Activated T-cell treated with anti-CD3 and anti-CD28 coated beads, Interleukin-2, amount 50 U/mL, for 24 hours (primary cell): ENCODE measurements around the gene CYTH1.

Source experiments
- DNase-seq: peaks from one replicate; pipeline ENCODE4 v3.0.0-alpha.2; 2020
- H3K27ac Mint-ChIP-seq: 2 replicates; pipeline ENCODE4 v1.8.0; 2020; ENCODE audit warnings: mild to moderate bottlenecking, mixed read lengths
- H3K27me3 Mint-ChIP-seq: 2 replicates; pipeline ENCODE4 v1.8.0; 2020; ENCODE audit warnings: mixed read lengths
- H3K36me3 Mint-ChIP-seq: 2 replicates; pipeline ENCODE4 v1.8.0; 2020; ENCODE audit warnings: low read depth, mixed read lengths
- H3K4me1 Mint-ChIP-seq: 2 replicates; pipeline ENCODE4 v1.8.0; 2020; ENCODE audit warnings: low read depth, mixed read lengths
- H3K4me3 Mint-ChIP-seq: 2 replicates; pipeline ENCODE4 v1.8.0; 2020; ENCODE audit warnings: mild to moderate bottlenecking, moderate library complexity, mixed read lengths
- H3K9me3 Mint-ChIP-seq: 2 replicates; pipeline ENCODE4 v1.8.0; 2020; ENCODE audit warnings: mixed read lengths

The CYTH1 gene

DNA sequence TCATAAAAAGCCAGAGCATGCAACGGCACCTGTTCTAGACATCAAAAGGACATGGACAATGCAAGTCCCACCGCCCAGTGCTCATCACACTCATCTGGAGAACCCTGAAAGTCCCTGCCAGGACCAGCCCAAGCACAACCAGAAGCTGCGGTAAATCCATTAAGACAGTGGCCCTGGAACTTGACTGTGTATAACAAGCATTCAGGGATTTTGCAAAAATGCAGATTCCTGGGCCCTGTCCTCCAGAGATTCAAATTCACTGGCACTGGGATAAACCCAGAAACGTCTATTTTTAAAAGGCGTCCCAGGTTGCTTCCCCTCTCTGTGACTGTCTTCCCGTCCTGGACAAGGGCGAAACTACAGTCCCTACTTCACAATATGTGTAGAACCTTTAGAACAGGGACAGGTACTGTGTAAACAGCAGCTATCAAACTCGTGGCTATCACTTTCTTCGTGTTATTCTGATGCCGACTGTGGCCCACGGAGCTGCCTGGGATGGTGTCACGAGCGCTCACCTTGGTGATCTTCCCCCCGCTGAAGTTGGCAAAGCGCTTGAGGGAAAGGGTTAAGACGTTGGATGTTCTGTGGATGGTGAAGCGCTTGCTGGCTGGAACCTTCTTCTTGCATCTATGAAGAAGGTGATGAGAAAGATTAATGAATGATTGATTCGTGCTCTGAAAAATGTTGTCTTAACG, 36.2 kb upstream of the CYTH1 start:
- Mint-ChIP-seq H3K36me3 (peaks cover 99% of the 10 kb centered on the region), H3K4me3 (peak overlapping the region; percentile 26), H3K27me3 (no peaks in the 10 kb centered on the region), H3K27ac (peak overlapping the region; percentile 92), H3K4me1 (peaks cover 76% of the 10 kb centered on the region), H3K9me3 (no peaks in the 10 kb centered on the region)
- DNase-seq = no peak

DNA sequence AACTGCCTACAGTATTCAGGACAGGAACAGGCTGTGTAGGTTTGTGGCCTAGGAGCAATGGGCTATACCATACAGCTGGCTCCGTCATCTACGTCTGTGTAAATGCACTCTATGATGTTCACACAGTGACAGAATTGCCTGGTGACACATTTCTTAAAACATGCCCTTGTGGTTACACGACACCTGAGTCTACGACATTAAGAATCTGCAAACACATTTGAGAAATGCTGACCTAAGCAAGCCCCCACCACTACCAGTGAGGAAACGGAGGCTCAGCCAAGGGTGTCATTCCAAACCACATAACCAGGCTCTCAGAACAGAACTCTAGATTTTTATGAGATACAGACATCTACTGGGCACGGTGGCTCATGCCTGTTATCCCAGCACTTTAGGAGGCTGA, 35.0 kb upstream of the CYTH1 start:
- no peaks in the 10 kb centered on the region for H3K9me3 Mint-ChIP-seq
- peaks cover 73% of the 10 kb centered on the region for H3K4me1 Mint-ChIP-seq
- H3K27ac Mint-ChIP-seq = peak overlapping the region; percentile 92
- H3K4me3 Mint-ChIP-seq = peak overlapping the region; percentile 41
- H3K36me3 Mint-ChIP-seq = peaks cover 99% of the 10 kb centered on the region
- peak; percentile 64 for DNase-seq
- no peaks in the 10 kb centered on the region for H3K27me3 Mint-ChIP-seq

DNA sequence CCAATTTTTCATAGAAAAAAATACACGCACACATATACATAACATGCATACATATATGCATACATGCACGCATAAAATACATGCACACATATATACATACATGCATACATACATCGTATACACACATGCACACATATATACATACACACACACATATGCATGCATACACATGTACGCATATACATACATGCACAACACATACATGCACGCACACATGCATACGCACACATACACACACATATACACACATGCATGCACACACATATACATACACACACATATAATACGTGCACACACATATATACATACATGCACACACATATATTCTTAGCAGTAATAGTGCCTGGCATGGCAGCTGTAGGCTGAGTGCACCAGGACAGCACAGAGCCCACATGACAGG, 33.6 kb upstream of the CYTH1 start:
- peaks cover 64% of the 10 kb centered on the region for H3K4me1 Mint-ChIP-seq
- no peak overlapping the region for H3K4me3 Mint-ChIP-seq
- H3K36me3 Mint-ChIP-seq = peaks cover 99% of the 10 kb centered on the region
- H3K27me3 Mint-ChIP-seq = no peaks in the 10 kb centered on the region
- no peaks in the 10 kb centered on the region for H3K9me3 Mint-ChIP-seq
- peak overlapping the region; percentile 29 for H3K27ac Mint-ChIP-seq
- DNase-seq = no peak

DNA sequence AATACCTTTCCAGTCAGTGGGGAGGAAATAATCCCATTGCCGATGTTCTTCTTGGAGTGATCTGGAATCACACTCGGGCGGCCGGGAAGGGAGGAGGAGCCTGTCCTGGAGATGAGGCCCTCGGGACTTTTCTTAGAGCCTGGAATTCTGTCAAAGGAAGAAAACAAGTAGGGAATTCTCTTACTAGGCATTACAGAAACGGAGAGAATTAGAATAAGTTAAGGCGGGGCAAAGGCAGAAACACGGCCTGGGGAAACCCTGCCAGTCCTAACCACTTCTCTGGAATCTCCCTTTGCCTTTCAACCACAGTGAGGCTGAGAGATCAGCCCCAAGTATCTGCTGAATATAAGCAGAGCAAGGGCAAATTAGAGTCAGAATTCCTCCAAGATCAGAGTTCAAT, 30.8 kb upstream of the CYTH1 start:
- no peak for DNase-seq
- Mint-ChIP-seq H3K9me3 (no peaks in the 10 kb centered on the region), H3K27ac (peak overlapping the region; percentile 76), H3K4me3 (no peak overlapping the region), H3K4me1 (peaks cover 48% of the 10 kb centered on the region), H3K36me3 (peaks cover 99% of the 10 kb centered on the region), H3K27me3 (no peaks in the 10 kb centered on the region)

DNA sequence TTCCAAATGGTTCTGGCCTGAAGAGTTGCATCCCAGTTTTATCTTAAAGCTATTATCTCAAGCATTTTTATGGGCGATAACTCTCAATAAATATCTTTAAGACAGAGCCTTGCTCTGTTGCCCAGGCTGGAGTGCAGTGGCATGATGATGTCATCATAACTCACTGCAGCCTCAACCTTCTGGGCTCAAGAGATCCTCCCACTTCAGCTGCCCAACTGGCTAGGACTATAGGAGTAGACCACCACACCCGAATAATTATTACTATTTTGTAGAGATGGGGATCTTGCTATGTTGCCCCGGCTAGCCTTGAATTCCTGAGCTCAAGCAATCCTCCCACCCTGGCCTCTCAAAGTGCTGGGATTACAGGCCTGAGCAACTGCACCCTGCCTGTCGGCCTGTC, 26.1 kb upstream of the CYTH1 start:
- H3K9me3 Mint-ChIP-seq = no peaks in the 10 kb centered on the region
- H3K36me3 Mint-ChIP-seq = peaks cover 98% of the 10 kb centered on the region
- H3K4me3 Mint-ChIP-seq = no peak overlapping the region
- no peak for DNase-seq
- peak overlapping the region; percentile 97 for H3K27ac Mint-ChIP-seq
- H3K27me3 Mint-ChIP-seq = no peaks in the 10 kb centered on the region
- H3K4me1 Mint-ChIP-seq = peaks cover 62% of the 10 kb centered on the region

DNA sequence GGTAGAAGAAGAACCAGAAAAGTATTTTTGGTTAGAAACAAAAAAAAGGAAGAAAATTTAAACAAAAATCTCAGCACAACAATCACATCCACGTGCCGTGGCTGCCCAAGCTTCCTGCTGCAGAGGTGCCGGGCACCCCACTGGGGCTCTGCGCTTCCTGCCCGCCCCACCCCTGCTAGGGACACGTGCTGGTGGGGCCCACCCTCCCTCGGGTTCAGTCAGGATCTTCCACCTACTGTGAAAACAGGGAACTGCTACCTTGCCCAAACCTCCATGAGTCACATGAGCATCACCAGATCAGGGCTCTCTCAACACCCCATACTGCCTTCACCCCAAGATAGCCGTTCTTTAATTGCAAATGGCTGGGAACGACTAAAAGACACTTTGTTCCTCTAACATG, 24.4 kb upstream of the CYTH1 start:
- Mint-ChIP-seq H3K27ac (peak overlapping the region; percentile 97), H3K9me3 (no peaks in the 10 kb centered on the region), H3K4me1 (peaks cover 69% of the 10 kb centered on the region), H3K4me3 (peak overlapping the region; percentile 44), H3K27me3 (no peaks in the 10 kb centered on the region), H3K36me3 (peaks cover 97% of the 10 kb centered on the region)
- peak; percentile 73 for DNase-seq

- Mint-ChIP-seq H3K27me3 (no peaks in the 10 kb centered on the region), H3K4me3 (peak overlapping the region; percentile 62), H3K27ac (peak overlapping the region; percentile 97), H3K4me1 (peaks cover 72% of the 10 kb centered on the region), H3K36me3 (peaks cover 96% of the 10 kb centered on the region), H3K9me3 (no peaks in the 10 kb centered on the region)
- peak; percentile 82 for DNase-seq
These were observed 23.2 kb upstream of the CYTH1 start for GRCh38 chr17:78805301-78805700.

DNA sequence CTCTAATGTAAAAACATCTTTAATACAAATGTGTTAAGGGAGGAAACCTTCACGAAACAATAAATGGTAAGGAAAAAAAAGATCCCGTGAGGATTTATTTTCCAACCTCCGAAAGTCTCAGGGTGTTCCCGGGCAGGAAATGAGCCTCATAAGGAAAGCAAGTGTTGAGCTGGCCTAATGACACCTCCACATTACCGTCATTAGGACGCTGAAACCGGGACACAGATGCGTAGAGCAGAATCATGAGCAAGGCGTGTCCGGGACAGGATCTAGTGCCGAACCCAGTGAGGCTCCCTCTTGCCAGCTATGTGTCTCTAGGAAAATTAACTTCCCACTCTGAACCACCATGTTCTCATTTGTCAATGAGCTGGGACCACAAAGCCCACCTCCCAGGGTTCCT, 22.7 kb upstream of the CYTH1 start:
- H3K36me3 Mint-ChIP-seq = peaks cover 96% of the 10 kb centered on the region
- no peaks in the 10 kb centered on the region for H3K9me3 Mint-ChIP-seq
- DNase-seq = no peak
- H3K27me3 Mint-ChIP-seq = no peaks in the 10 kb centered on the region
- H3K4me1 Mint-ChIP-seq = peaks cover 77% of the 10 kb centered on the region
- H3K27ac Mint-ChIP-seq = peak overlapping the region; percentile 97
- peak overlapping the region; percentile 62 for H3K4me3 Mint-ChIP-seq

- Mint-ChIP-seq H3K27me3 (no peaks in the 10 kb centered on the region), H3K4me3 (peak overlapping the region; percentile 56), H3K4me1 (peaks cover 83% of the 10 kb centered on the region), H3K9me3 (no peaks in the 10 kb centered on the region), H3K27ac (peak overlapping the region; percentile 90), H3K36me3 (peaks cover 96% of the 10 kb centered on the region)
- no peak for DNase-seq
These were observed 21.2 kb upstream of the CYTH1 start for GRCh38 chr17:78803186-78803845.

DNA sequence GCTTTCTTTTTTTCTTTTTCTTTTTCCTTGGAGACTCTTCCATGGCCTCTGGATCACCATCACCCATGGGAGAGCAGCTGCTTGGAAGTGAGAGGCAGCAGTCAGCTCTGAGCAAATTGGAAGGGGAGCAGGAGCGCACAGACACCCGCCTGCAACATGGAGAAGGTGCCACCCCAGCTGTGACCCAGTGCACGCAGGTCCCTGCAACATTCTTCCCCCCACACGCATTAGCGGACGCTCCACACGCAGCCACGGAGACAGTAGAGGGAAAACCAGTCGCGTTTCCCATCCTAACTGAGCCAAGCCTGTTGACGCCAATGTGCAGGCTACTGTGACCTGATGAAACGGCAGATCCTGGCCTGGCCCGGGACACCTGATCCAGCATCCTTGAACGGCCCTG, 20.4 kb upstream of the CYTH1 start:
- no peaks in the 10 kb centered on the region for H3K27me3 Mint-ChIP-seq
- H3K27ac Mint-ChIP-seq = peak overlapping the region; percentile 90
- no peaks in the 10 kb centered on the region for H3K9me3 Mint-ChIP-seq
- no peak for DNase-seq
- peaks cover 96% of the 10 kb centered on the region for H3K36me3 Mint-ChIP-seq
- peaks cover 81% of the 10 kb centered on the region for H3K4me1 Mint-ChIP-seq
- H3K4me3 Mint-ChIP-seq = no peak overlapping the region

DNA sequence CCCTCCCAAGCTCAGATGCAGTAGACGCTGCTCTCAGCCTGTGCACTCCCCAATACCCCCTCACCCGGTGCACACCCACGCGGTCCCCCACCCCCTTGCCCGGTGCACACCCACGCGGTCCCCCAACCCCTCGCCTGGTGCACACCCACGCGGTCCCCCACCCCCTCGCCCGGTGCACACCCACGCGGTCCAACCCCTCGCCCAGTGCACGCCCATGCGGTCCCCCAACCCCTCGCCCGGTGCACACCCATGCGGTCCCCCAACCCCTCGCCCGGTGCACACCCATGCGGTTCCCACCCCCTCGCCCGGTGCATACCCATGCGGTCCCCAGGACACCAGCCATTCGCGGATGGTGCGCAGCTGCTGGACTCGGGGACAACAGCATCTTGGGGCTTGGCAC, 19.9 kb upstream of the CYTH1 start:
- peak overlapping the region; percentile 90 for H3K27ac Mint-ChIP-seq
- no peak overlapping the region for H3K4me3 Mint-ChIP-seq
- H3K9me3 Mint-ChIP-seq = no peaks in the 10 kb centered on the region
- H3K36me3 Mint-ChIP-seq = peaks cover 96% of the 10 kb centered on the region
- peaks cover 76% of the 10 kb centered on the region for H3K4me1 Mint-ChIP-seq
- no peak for DNase-seq
- no peaks in the 10 kb centered on the region for H3K27me3 Mint-ChIP-seq

GRCh38 chr17:78800132-78800931, 18.3 kb upstream of the CYTH1 start:
- DNase-seq = no peak
- Mint-ChIP-seq H3K36me3 (peaks cover 96% of the 10 kb centered on the region), H3K27me3 (no peaks in the 10 kb centered on the region), H3K27ac (peak overlapping the region; percentile 94), H3K4me1 (peaks cover 71% of the 10 kb centered on the region), H3K9me3 (no peaks in the 10 kb centered on the region), H3K4me3 (no peak overlapping the region)

- Mint-ChIP-seq H3K27ac (peak overlapping the region; percentile 94), H3K27me3 (no peaks in the 10 kb centered on the region), H3K36me3 (peaks cover 96% of the 10 kb centered on the region), H3K4me3 (no peak overlapping the region), H3K4me1 (peaks cover 68% of the 10 kb centered on the region), H3K9me3 (no peaks in the 10 kb centered on the region)
- DNase-seq = no peak
These were observed 16.9 kb upstream of the CYTH1 start for GRCh38 chr17:78798695-78799559.
